Urothelium cell line (cell line): ENCODE measurements around the gene C1orf56.
"Not testable (repeated sequence)": the region's sequence is repeated elsewhere in the genome, so short reads cannot be mapped to it uniquely, and the experiment has no call there.

Experiments used
- DNase-seq: peaks from one replicate; pipeline ENCODE4 v3.0.0; 2011; ENCODE audit warnings: low spot score, mixed read lengths
- FAIRE-seq: peaks from 2 replicates; lab custom pipeline; 2011; peaks lifted over from hg19 to GRCh38; lab: Jason Lieb, UNC

C1orf56 gene

DNA sequence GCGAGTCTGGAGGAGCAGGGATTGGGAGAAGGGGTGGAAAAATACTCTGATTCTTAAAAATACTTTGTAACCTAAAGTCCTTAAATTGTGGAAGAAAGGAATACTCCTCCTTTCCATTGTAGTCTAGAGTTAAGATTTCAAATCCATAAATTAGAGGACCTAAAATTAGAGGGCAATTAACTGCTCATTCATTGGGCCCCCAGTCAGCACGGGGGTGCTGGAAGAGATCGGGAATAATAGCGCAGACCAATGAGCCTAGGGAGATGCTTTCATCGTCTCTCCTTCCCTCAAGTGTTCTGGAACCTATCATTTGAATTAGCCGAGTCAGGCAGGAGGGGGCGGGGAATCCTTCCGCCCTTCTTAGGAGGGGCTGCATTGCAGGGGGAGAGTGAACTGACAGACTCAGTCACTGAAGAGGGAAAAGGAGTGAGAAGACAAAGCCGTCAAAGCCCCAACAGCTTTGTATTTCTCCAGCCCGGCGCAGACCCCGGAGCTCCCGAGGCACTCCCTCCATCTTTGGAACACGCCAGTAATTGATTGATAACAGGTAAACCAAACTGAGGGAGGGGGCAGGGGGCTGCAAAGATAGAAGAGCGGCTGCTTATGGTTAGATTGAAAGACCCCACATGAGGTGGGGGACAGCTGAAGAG is 12.6 kb downstream of the C1orf56 start, which contains the start of gene MLLT11:
MLLT11 (plus strand) TSS at position 391 of the 650 bp plus-strand sequence. CDS start 6,828 bp downstream, outside the sequence.
- no peak for FAIRE-seq
- peak; percentile 59 for DNase-seq

DNA sequence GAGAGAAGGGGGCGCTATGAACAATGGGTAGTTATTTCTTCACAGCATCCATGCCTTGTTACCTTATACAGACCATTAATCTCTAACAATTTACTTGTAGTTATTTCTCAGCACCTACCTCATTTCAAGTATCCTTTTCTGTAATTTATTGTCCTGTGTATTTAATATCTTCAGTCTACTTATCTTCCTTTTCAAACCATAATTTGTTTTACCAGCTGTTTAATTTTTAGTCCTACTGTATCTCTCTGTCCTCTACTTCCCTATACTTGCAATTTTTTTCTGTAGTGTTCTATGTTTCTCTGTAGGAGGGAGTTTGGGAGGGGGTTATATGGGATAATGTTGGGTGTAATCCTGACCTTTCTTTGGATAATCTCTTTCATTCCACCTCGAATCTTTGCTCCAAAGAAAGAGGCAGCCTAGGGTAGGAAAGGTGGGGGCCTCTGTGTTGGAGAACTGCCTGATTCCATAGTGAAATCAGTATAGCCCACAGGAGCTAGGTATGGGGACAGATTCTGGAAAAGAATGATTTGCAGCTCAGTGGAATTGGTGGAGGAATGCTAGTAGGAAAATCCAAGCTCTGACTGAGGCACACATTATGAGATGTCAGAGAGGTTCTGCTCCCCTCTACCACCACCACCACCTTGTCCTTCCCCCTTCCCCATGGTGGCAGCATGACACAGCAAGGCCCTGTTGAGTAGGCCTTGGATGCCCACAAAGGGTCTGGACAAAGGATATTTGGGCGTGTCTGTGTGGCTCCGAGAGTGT is 13.3 kb downstream of the C1orf56 start:
- DNase-seq = no peak

DNA sequence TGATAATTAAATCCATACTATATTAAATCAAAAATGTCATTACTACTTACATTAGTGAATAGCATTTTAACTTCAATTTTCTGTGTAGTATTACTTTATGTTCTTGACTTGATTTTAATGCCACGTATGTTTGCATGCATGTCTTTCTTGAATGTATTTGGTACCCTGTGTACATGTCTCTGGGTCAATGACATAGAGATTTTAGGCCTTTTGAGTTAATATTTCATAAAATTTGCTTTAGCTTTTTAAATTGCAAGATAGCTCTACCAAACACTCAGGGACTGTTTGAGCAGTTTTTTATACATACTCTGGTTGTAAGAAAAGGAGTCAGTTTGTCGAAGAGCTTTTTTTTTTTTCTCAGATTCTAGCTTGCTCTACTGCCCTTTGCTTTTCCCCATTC is 14.2 kb downstream of the C1orf56 start:
- DNase-seq (no peak), FAIRE-seq (no peak)

More for the DNA sequence above, 13.3 kb downstream of the C1orf56 start:
- no peak for FAIRE-seq

DNA sequence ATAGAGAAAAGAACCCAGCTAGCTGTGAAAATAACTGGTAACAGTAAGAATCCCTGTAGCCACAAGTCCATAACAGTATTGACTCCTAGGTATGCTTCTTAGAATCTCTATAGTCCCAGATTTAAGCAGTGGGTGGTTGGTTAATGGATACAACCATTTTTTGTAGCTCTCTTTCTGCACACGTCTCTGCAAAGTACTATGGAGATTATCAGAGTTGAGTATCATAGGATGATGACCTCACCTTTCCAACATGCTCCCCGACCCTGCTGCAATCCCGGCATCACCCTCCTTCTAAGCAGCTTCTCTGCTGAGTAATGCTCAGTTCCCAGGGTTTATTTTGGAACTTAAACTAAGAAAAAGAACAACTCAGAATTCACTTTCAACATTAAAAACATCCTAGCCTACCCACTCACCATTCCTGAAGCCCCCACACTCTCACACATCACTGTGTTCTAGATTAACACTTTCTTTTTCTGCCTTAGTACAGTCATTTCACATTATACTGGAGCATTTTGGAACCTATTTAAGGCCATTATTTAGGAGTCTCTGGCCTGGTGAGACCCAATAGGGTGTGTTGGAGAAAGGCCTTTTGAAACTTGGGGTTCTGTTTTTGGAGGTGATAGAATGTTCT is 15.3 kb downstream of the C1orf56 start:
- FAIRE-seq (no peak), DNase-seq (peak; percentile 45)

DNA sequence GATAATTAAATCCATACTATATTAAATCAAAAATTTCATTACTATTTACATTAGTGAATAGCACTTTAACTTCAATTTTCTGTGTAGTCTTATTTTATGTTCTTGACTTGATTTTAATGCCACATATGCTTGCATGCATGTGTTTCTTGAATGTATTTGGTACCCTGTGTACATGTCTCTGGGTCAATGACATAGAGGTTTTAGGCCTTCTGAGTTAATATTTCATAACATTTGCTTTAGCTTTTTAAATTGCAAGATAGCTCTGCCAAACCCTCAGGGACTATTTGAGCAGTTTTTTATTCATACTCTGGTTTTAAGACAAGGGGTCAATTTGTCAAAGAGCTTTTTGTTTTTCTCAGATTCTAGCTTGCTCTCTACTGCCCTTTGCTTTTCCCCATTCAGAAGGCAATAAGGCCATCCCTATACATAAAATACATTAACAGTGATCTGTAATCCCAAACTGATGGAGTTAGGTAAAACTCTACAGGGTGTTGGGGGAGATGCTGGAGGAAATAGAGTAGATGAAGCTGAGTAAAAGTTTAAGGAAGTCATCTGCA is 17.6 kb downstream of the C1orf56 start:
- FAIRE-seq (no peak), DNase-seq (no peak)

DNA sequence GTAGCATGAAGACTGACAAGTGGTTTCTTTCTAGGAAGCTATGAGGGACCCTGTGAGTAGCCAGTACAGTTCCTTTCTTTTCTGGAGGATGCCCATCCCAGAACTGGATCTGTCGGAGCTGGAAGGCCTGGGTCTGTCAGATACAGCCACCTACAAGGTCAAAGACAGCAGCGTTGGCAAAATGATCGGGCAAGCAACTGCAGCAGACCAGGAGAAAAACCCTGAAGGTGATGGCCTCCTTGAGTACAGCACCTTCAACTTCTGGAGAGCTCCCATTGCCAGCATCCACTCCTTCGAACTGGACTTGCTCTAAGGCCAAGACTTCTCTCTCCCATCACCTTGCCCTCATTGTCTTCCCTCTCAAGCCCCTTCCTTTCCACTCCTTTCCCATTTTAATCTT is 19.6 kb downstream of the C1orf56 start:
- DNase-seq = no peak
- no peak for FAIRE-seq

DNA sequence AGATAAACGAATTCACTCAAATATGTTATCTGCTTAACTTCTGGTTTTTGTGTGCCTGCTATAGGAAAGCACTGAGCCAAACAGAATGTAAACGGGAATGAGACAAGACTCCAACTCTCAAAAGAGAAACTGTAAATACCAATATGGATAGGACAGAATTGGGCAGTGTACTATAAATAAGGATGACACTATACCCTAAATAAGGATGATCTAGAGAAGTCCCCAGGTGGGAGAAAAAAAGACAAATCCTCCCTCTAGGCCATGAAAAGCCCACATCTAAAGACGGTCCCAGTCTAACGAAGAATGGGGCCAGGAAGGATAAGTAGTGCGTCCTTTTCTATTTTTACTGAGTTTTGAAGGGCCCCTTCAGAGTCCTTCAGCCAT is 21.5 kb downstream of the C1orf56 start:
- DNase-seq (no peak), FAIRE-seq (no peak)

DNA sequence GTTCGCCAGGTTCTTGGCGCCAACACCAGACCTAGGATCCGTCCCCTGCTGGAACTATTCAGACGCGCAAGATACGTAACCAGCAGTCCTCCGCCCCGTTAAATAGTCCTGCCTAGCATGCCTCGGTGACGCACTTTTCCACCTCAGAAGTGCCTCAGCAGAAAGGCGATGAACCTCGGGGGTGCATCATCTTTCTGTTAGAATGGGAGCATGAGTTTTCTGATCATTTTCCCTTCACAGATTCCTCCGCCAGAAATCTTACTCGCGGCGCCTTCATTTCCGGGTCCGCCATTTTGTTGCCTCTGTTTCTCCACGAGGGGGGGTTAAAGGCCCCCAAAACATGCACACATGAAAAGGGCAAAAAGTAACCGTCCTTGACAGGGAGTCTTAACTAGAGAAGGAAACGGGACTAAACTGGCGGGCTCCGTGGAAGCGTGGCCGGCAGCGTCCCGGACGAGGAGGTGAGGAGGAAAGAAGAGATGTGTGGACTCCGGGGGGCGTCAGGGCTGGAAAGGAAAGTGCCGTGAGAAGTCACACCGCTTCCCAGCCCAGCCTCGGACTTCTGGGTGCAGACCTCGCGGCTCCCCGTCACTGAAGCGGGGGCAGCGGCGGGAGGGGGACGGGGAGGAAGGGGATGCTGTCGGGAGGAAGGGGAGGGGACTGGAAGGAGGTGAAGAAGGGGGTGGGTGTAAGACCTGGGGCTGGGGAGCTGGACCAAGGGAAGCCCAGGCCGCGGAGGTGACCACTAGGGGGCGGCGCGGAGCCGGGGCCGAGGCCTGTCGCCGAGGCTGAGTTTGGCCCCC is 23.1 kb downstream of the C1orf56 start, which contains the start of gene GABPB2:
GABPB2 (plus strand) TSS at position 288 of the 803 bp plus-strand sequence. CDS start 17,429 bp downstream, outside the sequence.
- FAIRE-seq (no peak), DNase-seq (peak; percentile 92)

DNA sequence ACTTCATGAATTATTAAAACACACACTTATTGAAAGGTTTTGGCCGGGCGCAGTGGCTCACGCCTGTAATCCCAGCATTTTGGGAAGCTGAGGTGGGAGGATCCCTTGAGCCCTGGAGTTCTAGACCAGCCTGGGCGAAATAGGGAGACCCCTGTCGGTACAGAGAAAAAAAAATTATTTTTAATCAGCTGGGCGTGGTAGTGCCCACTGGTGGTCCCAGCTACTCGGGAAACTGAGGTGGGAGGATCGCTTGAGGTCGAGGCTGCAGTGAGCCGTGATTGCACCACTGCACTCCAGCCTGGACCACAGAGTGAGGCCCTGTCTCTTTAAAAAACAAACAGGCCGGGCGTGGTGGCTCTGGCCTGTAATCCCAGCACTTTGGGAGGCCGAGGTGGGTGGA is 24.7 kb downstream of the C1orf56 start:
- FAIRE-seq = no peak
- no peak for DNase-seq

DNA sequence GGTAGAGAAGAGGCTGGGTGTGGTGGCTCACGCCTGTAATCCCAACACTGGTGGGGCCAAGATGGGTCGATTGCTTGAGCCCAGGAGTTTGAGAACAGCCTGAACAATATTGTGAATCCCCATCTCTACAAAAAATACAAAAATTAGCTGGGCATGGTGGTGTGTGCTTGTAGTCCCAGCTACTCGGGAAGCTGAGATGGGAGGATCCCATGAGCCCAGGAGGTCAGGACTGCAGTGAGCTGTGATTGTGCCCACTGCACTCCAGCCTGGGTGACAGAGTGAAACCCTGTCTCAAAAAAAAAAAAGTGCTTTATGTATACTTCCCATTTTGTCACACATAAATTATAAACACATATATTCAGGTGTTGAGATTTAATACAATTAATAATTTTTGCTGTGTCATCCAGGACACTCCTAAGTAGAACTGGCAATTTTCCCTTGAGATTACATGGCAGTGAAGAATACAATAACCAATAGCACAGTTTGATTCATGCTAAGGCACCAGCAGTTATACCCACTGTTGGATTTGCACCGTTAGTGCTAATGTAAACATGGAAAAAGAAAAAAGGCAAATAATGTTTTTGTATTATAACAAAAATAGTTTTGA is 38.5 kb downstream of the C1orf56 start:
- DNase-seq (no peak), FAIRE-seq (no peak)

DNA sequence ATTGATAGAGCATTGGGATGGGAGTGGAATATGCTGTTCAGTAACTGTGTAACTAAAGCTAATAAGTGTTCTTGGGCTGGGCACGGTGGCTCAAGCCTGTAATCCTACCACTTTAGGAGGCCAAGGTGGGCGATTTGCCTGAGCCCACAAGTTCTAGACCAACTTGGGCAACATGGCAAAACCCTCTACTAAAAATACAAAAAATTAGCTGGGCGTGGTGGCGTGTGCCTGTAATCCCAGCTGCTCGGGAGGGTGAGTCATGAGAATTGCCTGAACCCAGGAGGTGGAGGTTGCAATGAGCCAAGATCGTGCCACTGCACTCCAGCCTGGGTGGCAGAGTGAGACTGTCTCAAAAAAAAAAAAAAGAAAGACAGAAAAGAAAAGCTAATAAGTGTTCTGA is 49.9 kb downstream of the C1orf56 start:
- DNase-seq, FAIRE-seq: not testable (repeated sequence)

DNA sequence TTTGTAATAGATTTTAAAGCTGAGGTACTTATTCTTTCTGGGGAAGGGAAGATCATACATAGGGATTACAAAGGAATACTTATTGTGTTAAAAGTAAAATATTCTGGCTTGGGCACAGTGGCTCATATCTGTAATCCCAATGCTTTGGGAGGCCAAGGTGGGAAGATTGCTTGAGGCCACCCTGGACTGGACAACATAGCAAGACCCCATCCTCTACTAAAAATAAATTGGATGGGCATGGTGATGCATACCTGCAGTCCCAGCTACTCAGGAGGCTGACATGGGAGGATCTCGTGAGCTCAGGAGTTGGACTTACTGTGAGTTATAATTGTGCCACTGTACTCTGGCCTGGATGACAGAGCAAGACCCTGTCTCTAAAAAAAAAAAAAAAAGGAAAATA is 50.6 kb downstream of the C1orf56 start:
- DNase-seq (no peak), FAIRE-seq (no peak)
